CD4-positive, CD25-positive, alpha-beta regulatory T cell (primary cell): ENCODE data around the gene HOXC6. TPM values are rescaled to one million over a fixed set of nuclear protein-coding genes. Genes with fewer than 3 reads are reported as not detected.

ENCODE experiments used
- ATAC-seq, 2 donors: fragments of 150-1000 bp; cut with Tn5 transposase; one replicate each; pipeline ENCODE4 v1.10.0; 2021; ENCODE audit warnings: low read depth in 2 of 2, moderate number of reproducible peaks in 2 of 2, moderate library complexity in 1 of 2
- DNase-seq, 3 donors: peaks; one replicate each; pipeline versions ENCODE4 v3.0.0 to v3.0.0-alpha.2; 2012 to 2022; ENCODE audit warnings: mixed read lengths in 1 of 3
- H3K27ac ChIP-seq: one replicate; pipeline ENCODE4 v1.7.0; 2013; ENCODE audit warnings: mild to moderate bottlenecking, low read length; ENCODE audit not compliant: insufficient read depth, poor library complexity, severe bottlenecking
- H3K27me3 ChIP-seq: one replicate; pipeline ENCODE4 v1.7.0; 2013; ENCODE audit warnings: low read length; ENCODE audit not compliant: control insufficient read depth, insufficient read depth
- H3K36me3 ChIP-seq: one replicate; pipeline ENCODE4 v1.7.0; 2013; ENCODE audit warnings: mild to moderate bottlenecking, low read length, moderate library complexity; ENCODE audit not compliant: control insufficient read depth, insufficient read depth
- H3K4me1 ChIP-seq: 2 replicates; pipeline ENCODE4 v1.7.0; 2013; ENCODE audit warnings: mild to moderate bottlenecking, low read length; ENCODE audit not compliant: insufficient read depth, control insufficient read depth, poor library complexity, severe bottlenecking
- H3K4me3 ChIP-seq: one replicate; pipeline ENCODE4 v1.7.0; 2013; ENCODE audit warnings: low read depth, mild to moderate bottlenecking, low read length, moderate library complexity
- H3K9me3 ChIP-seq, 2 experiments: 1 replicate in 1 of 2; 2 replicates in 1 of 2; pipeline ENCODE4 v1.7.0; 2013; ENCODE audit warnings: low read length in 2 of 2, mild to moderate bottlenecking in 1 of 2, moderate library complexity in 1 of 2; ENCODE audit not compliant: control insufficient read depth in 2 of 2
- H3K27ac Mint-ChIP-seq, 3 donors: one replicate each; pipeline ENCODE4 v1.8.0; 2020 to 2022; ENCODE audit warnings: mild to moderate bottlenecking in 3 of 3, mixed read lengths in 3 of 3, moderate library complexity in 2 of 3
- H3K27me3 Mint-ChIP-seq: one replicate; pipeline ENCODE4 v1.8.0; 2022; ENCODE audit warnings: mild to moderate bottlenecking, mixed read lengths
- H3K36me3 Mint-ChIP-seq: one replicate; pipeline ENCODE4 v1.8.0; 2020; ENCODE audit warnings: mixed read lengths
- H3K4me1 Mint-ChIP-seq, 4 donors: one replicate each; pipeline ENCODE4 v1.8.0; 2020 to 2022; ENCODE audit warnings: mixed read lengths in 4 of 4, mild to moderate bottlenecking in 1 of 4
- H3K4me3 Mint-ChIP-seq, 4 donors: one replicate each; pipeline ENCODE4 v1.8.0; 2020 to 2022; ENCODE audit warnings: mild to moderate bottlenecking in 4 of 4, mixed read lengths in 4 of 4, moderate library complexity in 3 of 4
- H3K9me3 Mint-ChIP-seq, 7 donors: one replicate each; pipeline ENCODE4 v1.8.0; 2020 to 2022; ENCODE audit warnings: mixed read lengths in 7 of 7, mild to moderate bottlenecking in 3 of 7, moderate library complexity in 2 of 7
- polyA plus RNA-seq, 4 donors: library from polyadenylated mRNA; unstranded; fragments of 300-500 nt; fragmentation: Illumina TruSeq; gene quantifications; one replicate each; pipeline ENCODE4 v1.2.3, GENCODE V29; 2021
- total RNA-seq: library from RNA; stranded (reverse); gene quantifications from one replicate; pipeline ENCODE4 v1.2.3, GENCODE V29; 2022

HOXC6 gene
- total and polyA plus RNA-seq, 5 donors from 2014 or later = not detected

- H3K36me3 Mint-ChIP-seq = no peaks in the 10 kb centered on the region
- peaks cover 93% of the 10 kb centered on the region for H3K27me3 Mint-ChIP-seq
- peaks cover 0 to 16% (median 11%) of the 10 kb centered on the region in 4 donors for H3K4me1 Mint-ChIP-seq
- ATAC-seq = no peak
- no peaks in the 10 kb centered on the region for H3K36me3 ChIP-seq
- no peak for DNase-seq
- no peak overlapping the region for H3K4me3 Mint-ChIP-seq
- H3K4me1 ChIP-seq = peaks cover 6% of the 10 kb centered on the region
- no peaks in the 10 kb centered on the region for H3K9me3 ChIP-seq
- H3K27ac Mint-ChIP-seq = no peak overlapping the region
- no peak overlapping the region for H3K4me3 ChIP-seq
- H3K9me3 Mint-ChIP-seq = peaks cover 0 to 3% (median 0%) of the 10 kb centered on the region in 7 donors
- H3K27me3 ChIP-seq = peaks cover 48% of the 10 kb centered on the region
- no peak overlapping the region for H3K27ac ChIP-seq
Observed at GRCh38 chr12:54022960-54023884, 5.0 kb upstream of the HOXC6 start.

- H3K27me3 ChIP-seq = peaks cover 48% of the 10 kb centered on the region
Observed at GRCh38 chr12:54024127-54024526, 4.1 kb upstream of the HOXC6 start.

GRCh38 chr12:54024581-54025305 lies 3.5 kb upstream of the HOXC6 start:
- H3K27ac Mint-ChIP-seq = no peak overlapping the region
- H3K4me3 Mint-ChIP-seq = no peak overlapping the region
- no peak overlapping the region for H3K4me3 ChIP-seq
- H3K27me3 ChIP-seq = peaks cover 50% of the 10 kb centered on the region
- DNase-seq (no peak), ATAC-seq (no peak)
- H3K36me3 Mint-ChIP-seq = no peaks in the 10 kb centered on the region
- H3K4me1 Mint-ChIP-seq = peaks cover 0 to 19% (median 12%) of the 10 kb centered on the region in 4 donors
- no peak overlapping the region for H3K27ac ChIP-seq
- H3K9me3 ChIP-seq = no peaks in the 10 kb centered on the region
- H3K27me3 Mint-ChIP-seq = peaks cover 97% of the 10 kb centered on the region
- peaks cover 0 to 3% (median 0%) of the 10 kb centered on the region in 7 donors for H3K9me3 Mint-ChIP-seq
- H3K4me1 ChIP-seq = peaks cover 4% of the 10 kb centered on the region
- no peaks in the 10 kb centered on the region for H3K36me3 ChIP-seq

More at GRCh38 chr12:54024127-54024526, 4.1 kb upstream of the HOXC6 start:
- peaks cover 4% of the 10 kb centered on the region for H3K4me1 ChIP-seq
- ATAC-seq (no peak), DNase-seq (no peak)
- Mint-ChIP-seq H3K27ac (no peak overlapping the region), H3K9me3 (peaks cover 0 to 3% (median 0%) of the 10 kb centered on the region in 7 donors), H3K36me3 (no peaks in the 10 kb centered on the region), H3K4me1 (peaks cover 0 to 16% (median 12%) of the 10 kb centered on the region in 4 donors), H3K27me3 (peaks cover 97% of the 10 kb centered on the region), H3K4me3 (no peak overlapping the region)
- no peaks in the 10 kb centered on the region for H3K9me3 ChIP-seq
- no peaks in the 10 kb centered on the region for H3K36me3 ChIP-seq
- no peak overlapping the region for H3K4me3 ChIP-seq
- no peak overlapping the region for H3K27ac ChIP-seq

- Histone ChIP-seq H3K4me3 (no peak overlapping the region), H3K4me1 (peaks cover 6% of the 10 kb centered on the region), H3K36me3 (no peaks in the 10 kb centered on the region), H3K27ac (no peak overlapping the region), H3K9me3 (no peaks in the 10 kb centered on the region), H3K27me3 (peaks cover 44% of the 10 kb centered on the region)
- DNase-seq (no peak), ATAC-seq (no peak)
- Mint-ChIP-seq H3K27ac (no peak overlapping the region), H3K36me3 (no peaks in the 10 kb centered on the region), H3K4me1 (peaks cover 0 to 19% (median 10%) of the 10 kb centered on the region in 4 donors), H3K4me3 (no peak overlapping the region), H3K9me3 (peaks cover 0 to 3% (median 0%) of the 10 kb centered on the region in 7 donors), H3K27me3 (peaks cover 97% of the 10 kb centered on the region)
Observed at GRCh38 chr12:54025499-54026405, 2.5 kb upstream of the HOXC6 start.

GRCh38 chr12:54026640-54027441 lies 1.4 kb upstream of the HOXC6 start:
- no peak overlapping the region for H3K27ac Mint-ChIP-seq
- H3K4me3 Mint-ChIP-seq = no peak overlapping the region

GRCh38 chr12:54027442-54027786 lies 826 bp upstream of the HOXC6 start:
- no peaks in the 10 kb centered on the region for H3K36me3 Mint-ChIP-seq
- DNase-seq = no peak
- peaks cover 44% of the 10 kb centered on the region for H3K27me3 ChIP-seq
- ATAC-seq = no peak
- H3K9me3 Mint-ChIP-seq = peaks cover 0 to 3% (median 0%) of the 10 kb centered on the region in 7 donors
- no peak overlapping the region for H3K4me3 Mint-ChIP-seq
- H3K27ac ChIP-seq = no peak overlapping the region
- peaks cover 2 to 5% of the 10 kb centered on the region in 2 experiments for H3K9me3 ChIP-seq
- H3K36me3 ChIP-seq = no peaks in the 10 kb centered on the region
- H3K4me1 Mint-ChIP-seq = peaks cover 0 to 20% (median 12%) of the 10 kb centered on the region in 4 donors
- peaks cover 97% of the 10 kb centered on the region for H3K27me3 Mint-ChIP-seq
- peaks cover 11% of the 10 kb centered on the region for H3K4me1 ChIP-seq
- H3K27ac Mint-ChIP-seq = no peak overlapping the region
- no peak overlapping the region for H3K4me3 ChIP-seq

More at GRCh38 chr12:54026640-54027441, 1.4 kb upstream of the HOXC6 start:
- Histone ChIP-seq H3K9me3 (no peaks in the 10 kb centered on the region), H3K27me3 (peaks cover 43% of the 10 kb centered on the region), H3K4me3 (no peak overlapping the region), H3K27ac (no peak overlapping the region), H3K36me3 (no peaks in the 10 kb centered on the region), H3K4me1 (peaks cover 11% of the 10 kb centered on the region)
- DNase-seq (no peak), ATAC-seq (no peak)
- H3K27me3 Mint-ChIP-seq = peaks cover 97% of the 10 kb centered on the region
- H3K9me3 Mint-ChIP-seq = peaks cover 0 to 3% (median 0%) of the 10 kb centered on the region in 7 donors
- no peaks in the 10 kb centered on the region for H3K36me3 Mint-ChIP-seq
- peaks cover 0 to 20% (median 10%) of the 10 kb centered on the region in 4 donors for H3K4me1 Mint-ChIP-seq
